Spleen (tissue), 7 donors: Measurements from ENCODE around the gene CITED1.

Source experiments
- CTCF ChIP-seq, 11 experiments: fragments of 200-600 bp in 7 of 11; fragments of 450-650 bp in 4 of 11; sonication (generic) in 4 of 11; IDR thresholded peaks in 8 of 11; conservative IDR thresholded peaks in 3 of 11; 1 replicate in 7 of 11; 2 replicates in 4 of 11; pipeline versions ENCODE4 v1.4.0 to v1.8.0; 2016 to 2021; ENCODE audit warnings: antibody characterized with exemption in 11 of 11, inconsistent platforms in 4 of 11, mild to moderate bottlenecking in 1 of 11
- POLR2A ChIP-seq, 3 donors: fragments of 450-650 bp; IDR thresholded peaks; one replicate each; pipeline ENCODE4 v1.5.1; 2017; ENCODE audit warnings: antibody characterized with exemption in 3 of 3, mild to moderate bottlenecking in 1 of 3
- POLR2AphosphoS5 ChIP-seq, 3 donors: sonication (generic); formaldehyde crosslinking; IDR thresholded peaks; one replicate each; pipeline ENCODE4 v1.5.1; 2017; ENCODE audit warnings: antibody characterized with exemption in 3 of 3
- donor health status: DM: no; HTN: no; CAD: no; lungs with moderate emphysema.
- donor health status: DM: no; HTN: no; CAD: no.
- donor health status: DM: no; HTN: no; CAD: no.

- no peak for TF ChIP-seq CTCF (IDR thresholded peaks at IDR 0.05 in 8 of 11, conservative IDR thresholded peaks at IDR 0.05 in 3 of 11)
- no peak for TF ChIP-seq POLR2AphosphoS5 (IDR thresholded peaks at IDR 0.05)
- no peak for TF ChIP-seq POLR2A (IDR thresholded peaks at IDR 0.05)
Measured at GRCh38 chrX:72316408-72317110, 10.8 kb upstream of the CITED1 start.
